Thyroid gland (tissue), 4 donors: ENCODE results near the gene TMEM132A.

Experiments used
- CTCF ChIP-seq, 6 experiments: fragments of 200-600 bp in 3 of 6; fragments of 450-650 bp in 3 of 6; sonication (generic) in 3 of 6; IDR thresholded peaks; one replicate each; pipeline ENCODE4 v1.5.1; 2016 to 2019; ENCODE audit warnings: antibody characterized with exemption in 6 of 6, mild to moderate bottlenecking in 2 of 6, inconsistent platforms in 1 of 6, moderate library complexity in 1 of 6
- POLR2A ChIP-seq, 2 donors: fragments of 450-650 bp; IDR thresholded peaks; one replicate each; pipeline ENCODE4 v1.6.1; 2017; ENCODE audit warnings: antibody characterized with exemption in 2 of 2, mild to moderate bottlenecking in 2 of 2, moderate library complexity in 1 of 2

- TF ChIP-seq CTCF (IDR thresholded peaks at IDR 0.05) (no peak), POLR2A (IDR thresholded peaks at IDR 0.05) (no peak)
Observed at GRCh38 chr11:60880643-60881282, 43.5 kb upstream of the TMEM132A start.
